NCI-H1105 treated with DMSO at 0.1 percent for 48 hours (cell line): ENCODE measurements around the gene ZFYVE21.

ENCODE experiments used
- DNase-seq: peaks from one replicate; lab custom pipeline; 2025; lab: John Stamatoyannopoulos, UW

The ZFYVE21 gene

DNA sequence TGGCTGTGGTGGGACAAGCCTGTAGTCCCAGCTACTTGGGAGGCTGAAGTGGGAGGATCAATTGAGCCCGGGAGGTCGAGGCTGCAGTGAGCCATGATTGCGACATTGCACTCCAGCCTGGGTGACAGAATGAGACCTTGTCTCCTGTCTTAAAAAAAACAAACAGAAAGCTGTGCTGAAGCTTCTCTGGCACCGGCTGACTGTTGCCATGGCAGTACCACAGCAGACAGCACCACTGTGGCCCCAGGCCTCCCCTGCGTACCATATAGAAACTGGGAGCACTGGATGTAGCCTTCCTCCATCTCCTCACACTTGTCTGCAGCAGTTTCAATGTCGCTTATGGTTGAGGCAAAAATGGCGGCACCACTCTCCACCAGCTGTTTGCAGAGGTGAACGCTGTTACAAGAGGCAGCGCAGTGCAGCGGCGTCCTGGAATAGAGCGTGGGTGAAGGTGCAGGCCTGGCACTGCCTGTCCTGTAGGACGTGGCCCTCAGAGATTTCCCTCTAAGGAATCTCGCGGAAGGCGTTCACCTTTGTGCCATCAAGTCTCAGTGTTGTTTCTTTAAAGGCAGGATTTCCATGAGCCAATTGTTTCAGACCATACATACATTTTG, 21.9 kb downstream of the ZFYVE21 start:
- no peak for DNase-seq

DNA sequence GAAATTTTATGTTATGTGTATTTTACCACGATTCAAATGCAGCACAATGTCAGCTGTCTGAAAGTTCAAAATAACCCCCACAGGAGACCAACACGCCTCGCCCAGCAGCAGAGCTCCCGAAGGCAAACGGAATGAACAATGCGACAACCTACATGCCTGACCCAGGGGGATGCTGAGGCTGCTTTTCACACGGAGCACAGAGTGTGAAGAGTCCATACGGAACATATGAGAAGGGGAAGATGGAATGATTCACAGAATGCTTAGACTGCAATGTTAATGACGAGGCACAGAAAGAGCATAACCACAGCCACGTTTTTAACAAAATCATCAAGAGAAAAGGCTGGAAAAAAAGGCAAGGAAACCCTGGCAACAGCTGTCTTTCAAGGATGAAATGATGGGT, 22.6 kb downstream of the ZFYVE21 start:
- DNase-seq, result no peak

DNA sequence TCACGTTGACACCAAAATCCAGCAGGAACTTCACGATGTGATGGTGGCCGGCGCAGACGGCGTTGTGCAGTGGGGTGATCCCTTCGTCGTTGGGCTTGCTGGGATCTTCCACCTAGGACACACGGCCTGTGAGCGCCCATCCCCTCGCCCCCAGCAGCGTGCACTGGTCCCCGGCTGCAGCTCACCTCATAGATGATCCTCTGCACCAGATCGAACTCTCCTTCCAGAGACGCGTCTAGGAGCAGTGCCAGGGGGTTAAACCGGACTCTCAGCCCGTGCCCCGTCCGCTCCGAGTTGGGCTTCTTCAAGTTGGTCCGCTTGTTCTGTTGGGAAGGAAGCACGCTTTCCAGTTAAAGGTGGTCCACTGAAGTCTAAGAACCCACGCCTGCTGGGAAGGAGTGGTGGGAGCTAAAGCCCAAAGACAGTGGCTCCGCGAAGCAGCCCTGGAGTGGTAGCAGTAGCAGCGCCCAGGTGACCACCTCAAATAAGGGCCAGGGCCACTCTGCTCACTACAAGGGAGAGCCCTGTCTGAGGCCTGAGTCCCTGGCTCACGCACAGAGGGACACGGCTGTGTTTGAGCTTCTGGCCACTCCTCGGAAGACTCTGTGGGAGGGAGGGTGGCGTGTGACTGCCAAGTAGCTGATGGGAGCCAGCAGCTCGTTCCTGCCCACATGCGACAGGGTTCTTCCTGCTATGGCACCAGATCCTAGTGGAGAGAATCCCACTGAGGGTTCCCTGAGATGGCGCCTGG, 23.3 kb downstream of the ZFYVE21 start:
- DNase-seq, result no peak

DNA sequence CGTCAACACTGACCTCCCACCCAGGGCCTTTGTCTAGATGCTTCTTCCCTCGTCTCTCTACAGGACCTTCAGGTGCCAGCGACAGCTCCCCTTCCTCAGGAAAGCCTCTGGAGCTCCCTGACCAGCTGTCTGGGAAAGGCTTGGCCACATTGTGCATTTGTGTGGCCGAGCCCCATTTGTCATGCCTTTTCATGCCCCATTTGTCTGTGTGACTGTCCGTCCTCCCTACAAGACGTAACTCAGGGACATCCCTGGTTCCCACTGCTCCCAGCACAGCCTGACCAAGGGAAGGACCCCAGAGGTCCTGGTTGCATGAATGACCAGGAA, 23.8 kb downstream of the ZFYVE21 start:
- no peak for DNase-seq

DNA sequence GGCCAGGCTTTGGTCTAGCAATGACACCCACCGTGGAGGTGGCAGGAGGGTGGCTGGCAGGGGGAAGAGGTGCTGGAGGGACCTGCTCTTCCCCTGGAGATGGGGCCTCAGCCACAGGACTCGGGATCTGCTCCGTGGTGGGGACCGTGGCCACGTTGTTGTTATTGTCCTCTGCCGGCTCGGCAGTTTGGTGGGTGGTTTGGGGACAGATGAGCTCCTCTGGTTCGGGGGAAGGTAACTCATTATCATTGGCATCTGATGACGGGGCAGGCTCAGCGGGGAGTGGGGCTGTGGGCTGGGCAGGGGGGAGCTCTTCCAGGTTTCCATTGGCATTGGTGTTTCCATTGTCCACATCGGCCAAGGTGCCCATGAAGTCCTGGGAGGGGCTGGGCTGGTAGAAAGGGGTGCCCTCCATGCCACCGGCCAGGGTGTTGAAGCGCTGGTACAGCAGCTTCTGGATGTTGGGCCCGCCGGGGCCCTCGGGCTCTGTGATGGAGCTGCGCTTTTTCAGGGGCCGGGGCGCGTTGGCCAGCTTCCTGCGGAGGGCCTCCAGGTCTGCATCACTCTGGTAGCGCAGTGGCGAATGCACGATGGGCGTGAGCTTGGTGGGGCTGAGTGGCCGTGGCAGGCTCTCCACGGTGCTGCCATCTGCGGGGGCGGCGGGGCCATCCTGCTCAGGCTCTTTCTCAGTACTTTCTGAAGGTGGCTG, 24.3 kb downstream of the ZFYVE21 start:
- no peak for DNase-seq

DNA sequence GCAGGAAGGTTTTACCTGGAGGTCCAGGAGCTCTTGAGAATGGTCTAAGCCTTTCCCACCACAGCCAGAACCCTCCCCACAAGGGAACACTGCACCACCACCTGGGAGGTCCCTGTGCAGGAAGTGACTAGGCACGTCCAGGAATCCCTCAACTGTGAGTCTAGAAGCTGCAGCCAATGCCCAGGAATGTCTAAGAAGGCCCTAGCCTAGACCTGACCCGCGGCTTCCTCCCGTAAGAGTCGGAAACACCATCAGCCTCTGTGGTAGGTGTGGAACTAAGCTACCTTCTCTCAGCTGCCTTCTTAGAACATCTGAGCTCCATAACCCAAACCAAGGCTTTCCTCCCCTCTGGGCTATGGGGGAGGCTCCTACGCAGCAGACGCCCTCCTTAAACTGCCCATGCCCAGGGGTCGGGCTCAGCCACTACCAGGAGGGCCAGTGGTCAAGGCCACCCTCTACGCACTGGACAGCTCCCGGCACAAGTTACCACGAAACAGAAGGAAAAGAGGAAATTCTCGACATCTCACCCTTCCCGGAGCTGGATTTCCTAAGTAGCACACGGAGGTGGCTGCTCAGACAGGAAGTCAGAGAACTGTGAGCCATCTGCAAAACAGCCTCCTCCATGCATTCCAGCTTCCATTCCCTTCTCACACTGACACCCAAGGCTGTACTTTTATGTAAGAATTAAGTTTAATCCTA, 25.5 kb downstream of the ZFYVE21 start:
- DNase-seq, result no peak

DNA sequence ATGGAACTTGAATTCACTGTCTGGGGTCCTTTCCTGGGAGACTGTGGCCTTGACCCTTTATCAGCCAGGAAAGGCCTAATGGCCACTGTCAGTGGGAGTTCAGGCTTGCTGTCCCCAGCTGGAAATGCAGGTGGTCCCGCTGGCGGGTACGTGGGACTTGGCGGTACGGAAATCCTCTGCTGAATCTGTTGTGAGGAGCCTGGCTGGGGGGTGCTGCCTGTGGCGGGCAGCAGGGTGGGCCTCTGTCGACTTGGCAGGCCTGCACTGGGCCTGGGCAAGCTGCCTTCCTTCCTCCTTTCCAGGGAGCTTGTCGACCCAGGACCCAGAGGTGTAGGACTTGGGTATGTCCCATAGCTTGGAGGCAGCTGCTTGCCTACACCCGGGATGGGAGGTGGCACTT, 26.3 kb downstream of the ZFYVE21 start:
- DNase-seq, result no peak

DNA sequence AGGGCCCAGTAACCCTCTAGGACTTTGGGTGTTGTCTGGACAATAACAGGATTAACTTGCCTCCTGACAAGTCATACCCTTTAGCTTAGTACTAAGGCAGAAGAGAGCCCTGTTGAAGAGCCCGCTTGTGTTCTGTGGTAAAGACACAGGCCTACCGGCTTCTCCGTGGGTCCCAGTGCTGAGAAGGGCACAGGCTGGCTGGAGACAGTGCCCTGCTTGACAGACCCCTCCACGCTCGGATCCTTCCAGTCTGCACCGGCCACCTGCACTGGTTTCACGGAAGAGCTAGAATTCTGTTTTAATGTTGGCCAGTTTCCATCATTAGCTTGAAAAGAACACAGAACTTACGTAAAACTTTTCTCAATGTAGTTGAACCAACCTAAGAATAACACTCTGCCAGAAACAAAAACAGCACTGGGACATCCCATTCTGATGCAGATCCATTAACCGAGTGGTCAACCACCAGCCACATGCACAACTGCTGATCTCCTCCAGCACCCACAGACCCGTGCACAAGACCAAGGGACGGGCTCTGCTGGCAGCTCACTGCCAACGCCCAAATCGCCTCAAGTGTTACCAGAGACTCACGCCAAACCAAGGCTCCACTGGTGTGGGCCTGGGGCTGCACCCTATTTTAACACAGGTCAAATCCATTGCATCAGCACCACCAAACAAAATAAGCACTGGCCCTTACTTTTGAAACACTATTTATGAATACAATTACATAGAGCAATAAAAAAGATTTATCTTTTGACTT, 27.1 kb downstream of the ZFYVE21 start:
- DNase-seq, result no peak

DNA sequence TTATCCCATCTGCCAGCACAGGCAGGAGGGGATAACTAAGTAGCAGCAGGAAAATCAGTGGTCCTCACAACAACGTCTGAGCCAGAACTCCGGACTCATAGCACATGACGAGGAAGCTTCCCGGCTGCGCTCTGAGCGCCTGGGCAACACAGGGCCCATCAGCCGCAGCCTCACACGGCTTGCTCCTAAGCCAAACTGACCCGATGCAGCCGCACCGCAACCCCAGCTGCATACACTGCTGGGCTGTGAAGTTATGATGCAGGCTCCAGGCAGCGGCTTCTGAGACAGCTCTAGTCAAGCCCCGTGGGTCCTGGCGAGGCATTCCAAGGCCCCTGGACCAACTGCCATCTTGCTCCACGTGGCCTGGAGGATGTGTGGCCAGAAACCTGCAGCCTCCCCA, 28.1 kb downstream of the ZFYVE21 start:
- DNase-seq, result no peak

DNA sequence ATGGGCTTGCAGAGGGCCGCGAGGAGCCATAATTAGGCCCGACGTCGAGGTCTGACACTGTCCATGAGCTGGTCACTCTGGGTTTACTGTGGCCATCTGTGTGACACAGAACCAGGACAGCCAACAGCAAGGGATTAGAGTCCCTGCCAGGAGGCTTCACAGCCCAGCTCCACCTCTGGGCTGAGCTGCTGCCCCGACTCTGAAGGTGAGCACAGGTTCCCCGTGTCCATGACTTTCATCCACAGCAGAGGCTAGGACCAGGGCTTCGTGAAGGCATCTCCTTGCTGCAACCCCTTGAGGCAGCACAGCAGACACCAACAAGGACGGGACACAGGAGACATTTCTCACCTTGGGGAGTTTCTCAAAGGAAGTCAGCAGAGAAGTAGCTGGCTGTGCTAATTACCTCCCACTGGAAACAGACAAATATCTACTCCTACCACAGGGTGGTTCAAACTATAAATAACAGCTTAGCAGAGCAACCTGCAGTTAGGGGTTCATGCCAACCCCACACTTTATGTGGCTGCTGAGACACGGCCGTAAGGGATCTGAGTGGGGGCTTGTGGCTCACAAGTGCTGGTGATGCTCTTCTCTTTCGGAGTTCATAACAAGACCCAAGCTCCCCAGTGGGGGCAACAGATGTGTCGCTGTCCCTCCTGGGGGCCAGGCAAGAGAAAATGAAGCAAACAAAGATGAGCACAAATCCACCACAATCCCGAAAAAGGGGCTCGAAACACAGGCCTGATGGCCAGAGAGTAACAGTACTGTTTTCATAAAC, 29.2 kb downstream of the ZFYVE21 start:
- no peak for DNase-seq

DNA sequence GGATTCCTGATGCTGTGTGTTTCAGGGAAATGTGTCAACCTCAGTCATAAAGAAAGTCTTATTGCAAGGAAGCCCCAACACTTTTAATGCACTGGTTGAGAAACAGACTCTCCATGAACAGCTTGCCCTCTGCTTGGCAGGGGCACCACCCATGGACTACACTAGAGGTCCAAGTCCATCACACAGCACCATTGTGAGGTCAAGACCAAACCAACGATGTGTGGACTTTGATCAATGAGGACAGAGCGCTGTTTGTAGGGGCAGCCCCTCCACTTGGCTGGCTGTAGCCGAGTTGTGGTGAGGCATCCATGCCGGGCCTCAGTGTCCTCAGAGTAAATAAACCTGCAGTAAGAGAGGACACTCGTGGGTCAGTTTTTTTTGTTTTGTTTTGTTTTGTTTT, 29.8 kb downstream of the ZFYVE21 start:
- no peak for DNase-seq

DNA sequence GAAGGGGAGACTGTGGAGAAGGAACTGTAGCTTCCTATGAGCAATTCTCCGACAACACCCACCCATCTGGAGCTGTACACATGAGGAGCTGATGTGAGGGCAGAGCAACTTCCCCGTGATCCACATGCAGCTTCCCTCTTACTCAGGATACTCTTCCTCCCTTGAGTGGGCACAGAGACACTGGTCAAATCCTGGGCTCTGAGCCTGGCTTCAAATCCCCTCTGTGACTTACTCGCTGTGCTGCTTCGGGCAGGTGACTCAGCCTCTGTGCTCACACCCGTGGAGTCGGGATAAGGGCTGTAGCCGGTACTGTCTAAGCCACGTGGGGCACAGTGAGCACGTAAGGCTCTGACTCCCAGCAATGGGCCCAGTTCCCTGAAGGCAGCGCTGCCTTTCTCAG, 31.1 kb downstream of the ZFYVE21 start:
- no peak for DNase-seq

DNA sequence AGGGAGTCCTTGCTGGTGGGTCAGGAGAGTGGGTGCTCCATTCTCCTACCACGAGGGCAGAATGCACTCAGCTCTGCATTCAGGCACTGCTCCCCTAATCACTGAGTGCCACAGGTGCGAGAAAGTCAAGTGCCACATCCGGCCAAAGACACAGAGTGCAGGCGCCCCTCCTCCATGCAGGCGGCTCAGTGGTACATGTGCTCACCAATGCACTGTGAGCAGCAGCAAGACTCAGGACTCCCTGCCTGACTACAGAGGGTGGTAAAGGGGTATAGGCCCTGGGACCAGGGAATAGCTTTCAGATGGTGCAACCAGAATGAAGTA, 32.9 kb downstream of the ZFYVE21 start:
- no peak for DNase-seq

DNA sequence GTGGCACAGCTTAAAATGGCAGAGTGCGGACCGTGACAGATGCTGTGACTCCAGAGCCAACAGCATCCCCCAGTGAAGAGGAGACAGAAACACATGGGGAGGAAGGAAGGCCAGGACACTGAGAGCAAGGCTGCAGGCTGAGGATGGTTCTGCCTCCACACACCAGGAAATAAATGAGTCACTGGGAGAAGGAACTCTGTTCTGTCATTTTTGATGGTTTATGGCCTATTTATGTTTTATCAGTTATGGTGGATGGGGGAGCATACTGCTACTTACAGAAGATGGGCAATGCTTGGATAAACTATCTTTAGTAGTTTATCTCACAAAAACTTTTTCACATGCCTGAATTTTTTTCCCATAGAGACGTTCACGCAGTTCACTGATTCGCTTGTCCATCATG, 33.8 kb downstream of the ZFYVE21 start:
- DNase-seq, result no peak

DNA sequence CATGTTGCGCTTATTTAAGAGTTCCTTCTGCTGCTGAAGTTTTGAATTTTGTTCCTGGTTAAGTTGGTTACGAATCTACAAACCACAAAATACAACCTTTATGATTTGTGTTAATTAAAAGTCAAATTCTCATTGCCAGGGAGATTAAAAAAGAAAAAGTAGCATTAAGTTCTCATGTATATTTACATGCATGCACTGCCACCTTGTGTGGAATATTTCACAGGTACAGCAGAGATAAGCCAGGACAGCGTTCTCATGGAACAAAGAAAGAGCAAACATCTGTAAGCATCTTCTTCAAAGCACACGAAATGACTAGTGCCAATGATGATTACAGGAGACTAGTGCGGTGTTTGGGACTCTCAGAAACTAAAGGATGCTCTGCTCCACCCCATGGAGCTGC, 34.2 kb downstream of the ZFYVE21 start:
- no peak for DNase-seq

DNA sequence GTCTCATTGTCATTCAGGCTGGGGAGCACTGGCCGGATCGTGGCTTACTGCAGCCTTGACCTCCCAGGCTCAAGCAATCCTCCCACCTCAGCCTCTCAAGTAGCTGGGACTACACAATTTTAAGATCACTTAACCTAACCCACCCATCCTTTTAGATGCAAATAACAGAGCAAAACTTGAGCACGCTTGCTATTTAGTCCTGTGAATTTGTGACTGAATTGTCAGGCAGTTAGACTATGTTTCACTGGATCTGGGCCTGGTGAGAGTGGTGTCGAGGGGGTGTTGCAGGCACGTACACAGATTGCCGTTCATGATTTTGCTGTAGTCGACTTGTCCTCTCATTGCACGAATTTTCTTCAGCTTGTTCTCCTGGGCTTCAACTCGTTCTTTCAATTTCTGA, 38.2 kb downstream of the ZFYVE21 start:
- DNase-seq, result no peak

DNA sequence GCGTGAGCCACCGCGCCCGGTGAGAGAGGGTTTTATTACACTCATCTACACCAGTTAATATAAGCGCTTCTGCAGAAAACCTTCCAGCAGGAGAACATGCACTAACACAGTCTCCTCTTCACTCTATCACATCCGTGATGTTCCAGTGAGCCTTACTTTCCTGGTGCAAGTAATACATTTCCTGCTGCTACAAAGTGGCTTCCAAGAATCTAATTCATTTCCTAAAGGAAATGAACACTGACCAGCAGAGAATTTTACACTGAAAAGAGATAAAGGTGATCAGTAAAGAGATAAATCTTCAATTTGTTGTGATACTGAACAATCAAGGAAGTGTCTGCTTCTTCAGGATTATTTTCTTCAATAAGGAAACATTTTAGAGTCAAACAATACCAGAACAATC, 39.5 kb downstream of the ZFYVE21 start:
- DNase-seq, result no peak

DNA sequence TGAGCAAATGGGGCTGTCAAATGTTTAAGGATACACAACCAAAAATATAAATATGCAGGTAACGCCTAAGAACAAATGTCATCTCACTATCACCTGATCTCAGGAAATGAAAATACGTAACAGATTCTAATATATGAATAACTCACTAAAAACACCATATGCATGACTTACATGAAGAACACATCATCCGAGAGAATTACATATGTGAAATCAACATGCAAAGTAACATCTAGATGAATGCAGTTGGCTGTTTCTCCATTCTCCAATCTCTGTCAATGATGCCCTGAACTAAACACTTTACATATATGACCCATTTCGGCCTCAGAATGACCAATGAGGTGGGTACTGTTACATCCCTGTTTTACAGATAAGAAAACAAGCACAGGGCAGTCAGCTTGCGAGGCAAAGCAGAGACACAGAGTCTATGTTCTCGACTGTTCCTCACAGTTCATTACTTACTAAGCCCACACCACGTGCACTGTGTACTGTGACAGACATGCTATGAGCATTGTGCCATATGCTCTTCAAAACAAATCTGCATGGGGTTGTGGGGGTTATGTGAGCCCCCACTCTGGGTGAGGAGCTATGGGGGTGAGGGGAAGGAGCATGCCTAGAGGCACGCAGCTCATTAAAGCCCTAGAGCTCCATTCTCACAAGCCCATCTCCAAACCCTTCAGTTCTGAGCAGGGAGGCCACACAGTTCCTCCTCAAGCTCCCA, 42.6 kb downstream of the ZFYVE21 start:
- no peak for DNase-seq

DNA sequence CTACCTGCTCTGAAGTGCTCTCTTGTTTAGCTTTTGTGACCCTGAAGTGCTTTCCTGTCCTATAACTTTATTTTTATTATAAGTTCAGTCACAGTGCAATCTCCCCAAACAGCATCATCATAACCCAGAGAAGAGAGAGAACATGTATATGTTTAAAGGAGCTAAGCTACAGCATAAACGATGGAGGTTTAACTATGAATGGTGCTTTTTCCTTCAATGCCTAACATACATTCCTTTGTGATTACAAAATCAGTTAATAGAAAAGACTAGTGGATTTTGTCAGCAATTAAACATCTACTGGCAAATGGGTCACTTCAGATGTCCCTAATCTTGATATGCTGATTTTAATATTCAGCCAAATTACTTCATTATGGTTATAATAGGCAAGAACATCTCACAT, 46.4 kb downstream of the ZFYVE21 start:
- DNase-seq, result no peak

DNA sequence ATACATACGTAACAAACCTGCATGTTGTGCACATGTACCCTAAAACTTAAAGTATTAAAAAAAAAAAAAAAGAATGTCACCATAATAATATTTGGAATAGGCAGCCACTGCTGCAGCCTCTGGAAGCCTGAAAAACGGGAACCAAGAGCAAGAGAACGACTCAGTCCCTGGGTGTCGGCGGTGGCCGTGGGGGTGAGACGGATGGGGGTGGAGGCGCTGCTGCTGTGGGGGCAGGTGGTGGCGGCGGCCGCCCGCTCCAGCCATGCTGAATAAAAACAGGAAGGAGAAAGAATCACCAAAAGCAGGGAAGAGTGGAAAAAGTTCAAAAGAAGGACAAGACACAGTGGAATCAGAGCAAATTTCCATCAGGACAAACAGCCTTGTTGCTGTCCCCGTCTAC, 46.9 kb downstream of the ZFYVE21 start:
- DNase-seq, result no peak
